Measurements from ENCODE around the gene PALLD.
A peak's percentile ranks its signal among the peaks of the same experiment; 100 is the strongest.

Gene PALLD

GRCh38 chr4:168831919-168832762 lies 335.3 kb downstream of the PALLD start:
- Histone ChIP-seq H3K9ac (ENCODE audit: low read length) (peak overlapping the region; percentile 93), H3K36me3 (ENCODE audit: control insufficient read depth, insufficient read depth, low read length, severe bottlenecking) (peaks cover 8% of the 10 kb centered on the region), H3K4me1 (ENCODE audit: control insufficient read depth, insufficient read depth, low read length) (peaks cover 8% of the 10 kb centered on the region), H3K4me3 (ENCODE audit: low read length) (peak overlapping the region; percentile 91), H3K9me3 (ENCODE audit: control insufficient read depth, low read length) (no peaks in the 10 kb centered on the region), H3K27me3 (replicated peaks; ENCODE audit: control insufficient read depth, insufficient read depth, low read length) (no peaks in the 10 kb centered on the region)
- peak; percentile 92 for DNase-seq (ENCODE audit: low read depth)

- peak; percentile 62 for DNase-seq (ENCODE audit: low read depth)
- peak overlapping the region; percentile 93 for H3K9ac ChIP-seq (ENCODE audit: low read length)
- H3K4me1 ChIP-seq (ENCODE audit: control insufficient read depth, insufficient read depth, low read length) = peaks cover 12% of the 10 kb centered on the region
- peak overlapping the region; percentile 91 for H3K4me3 ChIP-seq (ENCODE audit: low read length)
- peaks cover 9% of the 10 kb centered on the region for H3K36me3 ChIP-seq (ENCODE audit: control insufficient read depth, insufficient read depth, low read length, severe bottlenecking)
- no peaks in the 10 kb centered on the region for H3K27me3 ChIP-seq (replicated peaks; ENCODE audit: control insufficient read depth, insufficient read depth, low read length)
- no peaks in the 10 kb centered on the region for H3K9me3 ChIP-seq (ENCODE audit: control insufficient read depth, low read length)
Observed at GRCh38 chr4:168832763-168833575, 336.1 kb downstream of the PALLD start.

- H3K27me3 ChIP-seq (replicated peaks; ENCODE audit: control insufficient read depth, insufficient read depth, low read length) = no peaks in the 10 kb centered on the region
- peak overlapping the region; percentile 91 for H3K4me3 ChIP-seq (ENCODE audit: low read length)
- H3K4me1 ChIP-seq (ENCODE audit: control insufficient read depth, insufficient read depth, low read length) = peaks cover 14% of the 10 kb centered on the region
- no peak for DNase-seq (ENCODE audit: low read depth)
- no peaks in the 10 kb centered on the region for H3K9me3 ChIP-seq (ENCODE audit: control insufficient read depth, low read length)
- H3K36me3 ChIP-seq (ENCODE audit: control insufficient read depth, insufficient read depth, low read length, severe bottlenecking) = peaks cover 9% of the 10 kb centered on the region
- H3K9ac ChIP-seq (ENCODE audit: low read length) = peak overlapping the region; percentile 93
Observed at GRCh38 chr4:168833881-168834280, 337.0 kb downstream of the PALLD start.

- Histone ChIP-seq H3K27me3 (replicated peaks; ENCODE audit: control insufficient read depth, insufficient read depth, low read length) (no peaks in the 10 kb centered on the region), H3K9ac (ENCODE audit: low read length) (no peak overlapping the region), H3K9me3 (ENCODE audit: control insufficient read depth, low read length) (no peaks in the 10 kb centered on the region), H3K36me3 (ENCODE audit: control insufficient read depth, insufficient read depth, low read length, severe bottlenecking) (peaks cover 9% of the 10 kb centered on the region), H3K4me3 (ENCODE audit: low read length) (no peak overlapping the region), H3K4me1 (ENCODE audit: control insufficient read depth, insufficient read depth, low read length) (peaks cover 32% of the 10 kb centered on the region)
- DNase-seq (ENCODE audit: low read depth) = no peak
Observed at GRCh38 chr4:168835880-168836454, 339.1 kb downstream of the PALLD start.

- Histone ChIP-seq H3K36me3 (ENCODE audit: control insufficient read depth, insufficient read depth, low read length, severe bottlenecking) (peaks cover 9% of the 10 kb centered on the region), H3K4me3 (ENCODE audit: low read length) (no peak overlapping the region), H3K27me3 (replicated peaks; ENCODE audit: control insufficient read depth, insufficient read depth, low read length) (no peaks in the 10 kb centered on the region), H3K4me1 (ENCODE audit: control insufficient read depth, insufficient read depth, low read length) (peaks cover 32% of the 10 kb centered on the region), H3K9ac (ENCODE audit: low read length) (no peak overlapping the region), H3K9me3 (ENCODE audit: control insufficient read depth, low read length) (no peaks in the 10 kb centered on the region)
- DNase-seq (ENCODE audit: low read depth) = no peak
Observed at GRCh38 chr4:168836490-168836889, 339.6 kb downstream of the PALLD start.

- DNase-seq (ENCODE audit: low read depth) = no peak
- Histone ChIP-seq H3K9me3 (ENCODE audit: control insufficient read depth, low read length) (no peaks in the 10 kb centered on the region), H3K4me3 (ENCODE audit: low read length) (no peak overlapping the region), H3K4me1 (ENCODE audit: control insufficient read depth, insufficient read depth, low read length) (peaks cover 41% of the 10 kb centered on the region), H3K36me3 (ENCODE audit: control insufficient read depth, insufficient read depth, low read length, severe bottlenecking) (peaks cover 9% of the 10 kb centered on the region), H3K9ac (ENCODE audit: low read length) (no peak overlapping the region), H3K27me3 (replicated peaks; ENCODE audit: control insufficient read depth, insufficient read depth, low read length) (no peaks in the 10 kb centered on the region)
Observed at GRCh38 chr4:168837922-168838321, 341.1 kb downstream of the PALLD start.

GRCh38 chr4:168839758-168840391 lies 343.0 kb downstream of the PALLD start:
- no peaks in the 10 kb centered on the region for H3K9me3 ChIP-seq (ENCODE audit: control insufficient read depth, low read length)
- no peaks in the 10 kb centered on the region for H3K27me3 ChIP-seq (replicated peaks; ENCODE audit: control insufficient read depth, insufficient read depth, low read length)
- H3K4me3 ChIP-seq (ENCODE audit: low read length) = peak overlapping the region; percentile 31
- peaks cover 15% of the 10 kb centered on the region for H3K36me3 ChIP-seq (ENCODE audit: control insufficient read depth, insufficient read depth, low read length, severe bottlenecking)
- peak; percentile 59 for DNase-seq (ENCODE audit: low read depth)
- H3K9ac ChIP-seq (ENCODE audit: low read length) = peak overlapping the region; percentile 74
- H3K4me1 ChIP-seq (ENCODE audit: control insufficient read depth, insufficient read depth, low read length) = peaks cover 55% of the 10 kb centered on the region

- Histone ChIP-seq H3K9ac (ENCODE audit: low read length) (peak overlapping the region; percentile 57), H3K36me3 (ENCODE audit: control insufficient read depth, insufficient read depth, low read length, severe bottlenecking) (peaks cover 15% of the 10 kb centered on the region), H3K9me3 (ENCODE audit: control insufficient read depth, low read length) (no peaks in the 10 kb centered on the region), H3K27me3 (replicated peaks; ENCODE audit: control insufficient read depth, insufficient read depth, low read length) (no peaks in the 10 kb centered on the region), H3K4me3 (ENCODE audit: low read length) (peak overlapping the region; percentile 31), H3K4me1 (ENCODE audit: control insufficient read depth, insufficient read depth, low read length) (peaks cover 58% of the 10 kb centered on the region)
- no peak for DNase-seq (ENCODE audit: low read depth)
Observed at GRCh38 chr4:168840392-168840763, 343.5 kb downstream of the PALLD start.

GRCh38 chr4:168841000-168841671 lies 344.3 kb downstream of the PALLD start:
- Histone ChIP-seq H3K4me3 (ENCODE audit: low read length) (no peak overlapping the region), H3K9ac (ENCODE audit: low read length) (peak overlapping the region; percentile 54), H3K4me1 (ENCODE audit: control insufficient read depth, insufficient read depth, low read length) (peaks cover 58% of the 10 kb centered on the region), H3K9me3 (ENCODE audit: control insufficient read depth, low read length) (no peaks in the 10 kb centered on the region), H3K27me3 (replicated peaks; ENCODE audit: control insufficient read depth, insufficient read depth, low read length) (no peaks in the 10 kb centered on the region), H3K36me3 (ENCODE audit: control insufficient read depth, insufficient read depth, low read length, severe bottlenecking) (peaks cover 15% of the 10 kb centered on the region)
- DNase-seq (ENCODE audit: low read depth) = no peak

- no peaks in the 10 kb centered on the region for H3K27me3 ChIP-seq (replicated peaks; ENCODE audit: control insufficient read depth, insufficient read depth, low read length)
- no peak overlapping the region for H3K4me3 ChIP-seq (ENCODE audit: low read length)
- peaks cover 12% of the 10 kb centered on the region for H3K36me3 ChIP-seq (ENCODE audit: control insufficient read depth, insufficient read depth, low read length, severe bottlenecking)
- H3K9ac ChIP-seq (ENCODE audit: low read length) = peak overlapping the region; percentile 54
- H3K9me3 ChIP-seq (ENCODE audit: control insufficient read depth, low read length) = no peaks in the 10 kb centered on the region
- no peak for DNase-seq (ENCODE audit: low read depth)
- H3K4me1 ChIP-seq (ENCODE audit: control insufficient read depth, insufficient read depth, low read length) = peaks cover 58% of the 10 kb centered on the region
Observed at GRCh38 chr4:168841672-168842019, 344.8 kb downstream of the PALLD start.

Measured in adipocyte (in vitro differentiated cells).